HG03139 (cell line): ENCODE results near the gene LEF1.
A peak's percentile ranks its signal among the peaks of the same experiment; 100 is the strongest.
"Not testable (repeated sequence)": the region's sequence is repeated elsewhere in the genome, so short reads cannot be mapped to it uniquely, and the experiment has no call there.

Source experiments
- ATAC-seq: cut with Tn5 transposase; IDR thresholded peaks from one replicate; pipeline ENCODE4 v1.9.1; 2021; ENCODE audit not compliant: unreplicated experiment

Gene LEF1

DNA sequence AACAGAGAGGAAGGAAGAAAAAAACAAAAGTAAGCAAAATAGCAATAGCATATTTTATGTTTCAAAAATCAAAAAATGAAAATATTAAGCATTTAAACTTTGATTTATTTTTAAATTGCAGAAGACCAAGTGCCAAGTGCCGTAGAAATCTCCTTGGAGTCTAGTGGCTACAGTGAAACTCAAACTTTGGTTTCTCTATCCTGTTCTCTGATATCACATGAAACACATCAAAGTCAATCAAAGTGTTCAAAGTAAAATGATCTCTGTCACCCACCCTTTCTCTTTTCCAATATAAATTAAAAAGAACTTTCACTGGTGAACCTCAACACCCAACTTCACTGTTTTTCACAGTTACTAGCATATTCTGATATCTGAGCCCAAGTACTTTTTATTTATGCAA is 98.0 kb downstream of the LEF1 start:
- ATAC-seq = no peak

DNA sequence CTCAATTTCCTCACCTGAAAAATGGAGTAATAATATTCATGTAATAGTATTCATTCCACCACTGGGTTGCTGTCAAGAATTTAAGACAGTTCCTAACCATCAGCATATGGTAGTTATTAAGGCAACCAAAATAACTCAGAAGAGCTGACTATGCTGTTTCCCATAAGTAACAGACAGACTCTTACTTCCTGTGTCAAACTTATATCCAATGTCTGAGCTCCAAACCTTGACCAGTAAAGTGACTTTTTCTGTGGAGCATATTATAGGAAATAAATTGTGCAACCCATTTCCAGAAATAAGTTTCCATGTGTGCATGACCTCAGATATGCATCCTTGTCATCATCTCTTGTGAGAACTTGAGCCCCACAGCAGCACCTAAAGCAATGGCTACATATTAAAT is 100.3 kb downstream of the LEF1 start:
- no peak for ATAC-seq

DNA sequence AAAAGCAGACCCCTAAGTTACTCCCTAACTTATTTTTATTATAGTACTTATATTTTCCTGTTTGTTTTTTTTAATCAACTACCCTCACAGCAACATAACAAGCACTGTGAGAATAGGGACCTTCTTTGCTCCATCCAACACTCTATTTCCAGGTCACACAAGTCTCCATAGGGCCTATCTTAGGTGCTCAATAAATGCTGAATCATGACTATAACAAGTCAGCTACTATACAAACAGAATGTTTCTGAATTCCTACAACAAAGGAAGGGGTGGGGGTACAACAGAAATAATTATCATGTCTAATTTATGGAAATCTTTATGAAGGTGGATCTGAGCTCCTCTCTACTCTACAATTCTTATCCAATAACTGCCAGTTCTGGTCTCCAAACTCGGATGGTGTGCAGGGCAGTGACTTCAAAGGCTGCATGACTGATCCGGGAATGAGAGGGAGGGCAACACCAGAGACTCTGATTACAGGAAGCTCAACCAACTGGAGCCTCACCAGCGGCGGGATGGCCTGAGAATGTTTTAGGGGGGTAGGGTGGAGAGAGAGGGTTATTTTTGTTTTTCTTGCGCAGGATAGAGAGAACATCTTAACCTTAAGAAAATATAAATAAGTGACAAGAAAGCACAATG is 107.9 kb downstream of the LEF1 start:
- no peak for ATAC-seq

DNA sequence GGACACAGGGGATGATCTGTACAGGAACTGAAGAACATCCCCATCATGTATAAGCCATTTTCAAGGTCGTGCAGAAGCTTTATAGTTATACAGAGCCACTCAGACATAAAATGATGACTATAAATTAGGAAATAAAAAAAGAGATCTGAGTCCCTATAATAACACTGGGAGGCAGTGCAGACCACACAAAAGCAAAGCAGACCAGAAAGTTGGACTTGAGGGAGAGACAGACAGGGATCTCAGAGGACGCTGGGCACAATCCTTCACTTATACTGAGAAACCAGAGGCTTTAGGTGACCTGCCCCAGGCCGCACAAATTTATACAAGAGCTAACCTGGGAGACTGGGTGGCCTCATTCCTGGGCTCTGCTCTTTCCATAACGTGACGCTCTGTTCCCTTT is 108.6 kb downstream of the LEF1 start:
- ATAC-seq = no peak

DNA sequence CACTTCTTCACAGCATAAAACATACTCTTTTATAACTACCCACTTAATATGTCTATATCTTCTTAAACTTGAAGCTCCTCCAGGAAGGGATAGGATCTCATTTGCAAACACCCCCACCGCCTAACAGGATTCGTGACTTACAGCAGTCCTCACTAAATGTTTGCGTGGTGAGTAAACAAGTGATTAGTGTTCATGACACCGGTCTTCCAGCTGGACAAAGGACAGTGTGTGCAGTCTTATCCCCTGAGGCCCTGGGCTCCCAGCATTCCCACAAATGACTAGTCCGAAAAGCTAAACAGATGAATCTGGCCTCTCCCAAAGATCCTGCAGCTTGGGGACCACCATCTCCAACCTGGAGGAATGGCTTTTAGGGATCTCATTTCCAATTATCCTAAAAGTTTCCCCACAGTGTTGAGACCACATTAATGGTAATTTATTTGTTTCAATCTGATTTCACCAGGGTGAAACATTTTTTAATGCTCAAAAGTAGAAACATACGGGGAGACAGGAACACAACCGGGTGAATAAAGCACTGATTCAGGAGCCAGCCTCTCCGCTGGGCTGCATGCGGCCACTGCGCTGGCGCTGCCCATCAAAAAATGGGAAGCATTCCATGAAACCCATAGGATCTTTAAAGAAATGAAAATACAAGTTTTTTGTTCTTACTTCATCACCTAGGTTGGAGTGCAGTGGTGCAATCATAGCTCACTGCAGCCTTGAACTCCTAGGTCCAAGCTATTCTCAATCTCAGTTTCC is 109.9 kb downstream of the LEF1 start:
- no peak for ATAC-seq

DNA sequence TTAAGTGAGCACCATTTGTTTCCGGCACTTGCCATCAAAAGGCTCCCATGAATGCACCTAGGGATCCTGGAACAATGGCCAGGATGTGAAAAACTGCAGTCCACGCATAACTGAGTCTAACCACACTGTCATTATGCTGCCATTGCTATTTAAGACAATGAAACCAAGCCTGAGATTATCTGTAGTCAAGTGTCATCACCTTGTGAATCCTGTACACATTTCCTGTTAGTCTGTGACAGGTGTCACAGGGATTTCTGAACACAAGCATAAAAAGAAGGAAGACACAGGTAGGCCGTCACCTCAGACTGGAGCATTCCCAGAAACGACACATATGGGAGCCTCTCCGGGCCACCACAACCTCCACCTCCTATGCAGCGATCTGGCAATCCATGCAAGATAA is 112.3 kb downstream of the LEF1 start:
- no peak for ATAC-seq

DNA sequence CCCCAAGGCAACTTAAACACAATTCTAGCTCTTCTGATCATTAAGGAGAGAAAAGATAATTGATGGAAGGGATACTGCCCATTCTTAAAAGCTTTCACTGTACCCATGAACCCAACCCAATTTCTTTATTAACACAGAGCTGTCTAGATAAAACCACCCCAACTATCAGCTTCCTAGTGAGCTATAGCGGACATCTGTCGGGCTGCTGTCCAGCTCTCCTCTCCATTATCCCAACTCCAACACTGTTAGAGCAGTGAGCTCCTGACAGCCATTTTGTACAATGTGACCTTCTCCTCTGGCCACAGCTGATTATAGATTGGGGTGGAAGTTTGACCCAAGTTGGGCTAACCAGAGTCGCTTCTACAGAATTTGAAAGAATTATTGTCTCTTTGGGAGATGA is 112.9 kb downstream of the LEF1 start:
- ATAC-seq = no peak

DNA sequence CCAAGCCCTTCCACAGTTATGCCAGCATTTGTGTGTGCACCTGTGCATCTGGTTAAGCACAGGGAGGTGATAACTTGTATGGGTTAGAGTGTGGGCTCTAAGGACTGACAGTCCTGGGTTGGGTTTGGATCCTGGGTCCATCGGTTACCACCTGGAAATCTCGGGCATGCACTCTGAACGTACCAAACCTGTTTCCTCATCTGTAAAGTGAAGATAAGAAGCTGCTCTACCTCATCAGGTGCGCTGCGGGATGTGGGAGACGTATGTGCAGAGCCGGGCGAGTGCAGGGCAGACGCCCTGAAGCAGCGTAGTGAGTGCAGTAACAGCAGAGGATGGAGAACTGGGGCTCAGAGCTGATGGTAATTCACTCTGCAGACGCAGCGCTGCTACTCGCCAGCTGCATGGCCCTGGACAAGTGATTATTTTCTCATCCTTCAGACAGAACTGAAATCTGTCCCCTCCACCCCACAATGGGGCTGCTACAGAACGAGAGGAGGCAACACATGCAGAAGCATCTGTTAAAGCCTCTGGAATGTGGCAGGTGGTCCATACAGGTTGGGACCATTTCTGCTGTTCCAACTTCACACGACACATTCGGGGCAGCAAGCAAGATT is 114.6 kb downstream of the LEF1 start:
- ATAC-seq = no peak

DNA sequence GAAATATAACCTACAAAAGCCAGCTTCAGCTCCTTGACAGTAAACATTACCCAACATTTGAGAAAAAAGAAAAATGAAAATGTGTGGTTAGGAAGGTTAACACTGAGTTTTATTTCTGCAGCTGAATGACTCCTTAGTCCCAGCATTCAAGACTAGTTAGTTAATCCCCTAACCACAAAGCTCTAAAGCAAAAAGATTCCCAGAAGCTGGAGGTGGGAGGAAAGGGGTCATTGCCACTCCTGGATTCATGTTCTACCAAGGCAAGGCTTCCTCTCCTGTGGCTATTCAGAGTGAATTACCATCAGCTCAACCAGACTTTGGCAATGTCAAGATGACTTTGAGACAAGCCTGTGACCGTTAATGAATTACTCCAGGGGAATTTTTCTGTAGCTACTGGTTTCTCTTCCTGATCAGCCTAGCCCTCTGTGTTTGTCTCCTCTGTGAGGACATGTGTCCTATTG is 115.5 kb downstream of the LEF1 start:
- ATAC-seq = peak; percentile 90

DNA sequence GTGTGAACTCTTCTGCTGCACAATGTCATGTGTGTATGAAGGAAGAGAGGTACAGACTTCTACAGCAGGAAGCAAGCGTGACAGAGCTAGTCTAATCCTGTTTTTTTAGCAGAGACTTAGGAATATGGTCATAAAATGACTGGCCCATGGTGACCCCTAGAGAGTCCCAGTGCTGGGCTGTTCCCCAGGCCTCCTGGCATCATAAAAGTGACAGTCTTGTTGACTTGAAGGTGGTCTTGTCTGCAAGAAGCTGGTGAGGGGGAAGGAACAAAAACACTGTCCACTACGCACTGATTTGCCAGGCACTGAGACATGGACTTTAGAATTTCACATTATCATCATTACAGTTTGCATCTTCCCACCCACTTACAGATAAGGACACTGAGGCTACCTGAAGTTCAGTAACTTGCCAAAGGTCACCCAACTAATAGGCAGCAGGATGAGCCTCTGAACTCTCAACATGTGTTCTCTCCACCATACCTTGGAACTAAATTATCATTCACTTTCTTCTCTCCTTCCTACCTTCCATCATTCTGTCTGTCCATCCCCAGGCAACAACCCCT is 116.1 kb downstream of the LEF1 start:
- no peak for ATAC-seq

DNA sequence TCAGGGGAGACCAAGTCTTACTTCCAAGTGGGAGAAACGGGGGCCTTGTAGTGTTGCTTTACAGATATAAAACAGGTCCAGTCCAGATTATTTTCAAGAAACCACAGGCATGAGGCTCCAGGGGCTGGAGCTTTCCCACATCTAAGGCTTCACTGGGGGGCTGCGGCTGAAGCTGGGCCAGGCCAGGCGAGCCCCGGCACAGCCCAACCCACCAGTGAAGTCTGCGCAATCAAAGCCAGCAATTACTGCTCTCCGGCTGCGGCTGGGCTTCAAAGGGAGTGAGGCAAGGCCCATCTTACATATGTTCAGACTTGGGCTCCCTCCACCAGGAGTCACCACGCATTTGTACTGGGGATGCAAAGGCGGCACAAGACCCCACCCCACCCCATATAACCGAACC is 117.4 kb downstream of the LEF1 start:
- ATAC-seq = no peak

DNA sequence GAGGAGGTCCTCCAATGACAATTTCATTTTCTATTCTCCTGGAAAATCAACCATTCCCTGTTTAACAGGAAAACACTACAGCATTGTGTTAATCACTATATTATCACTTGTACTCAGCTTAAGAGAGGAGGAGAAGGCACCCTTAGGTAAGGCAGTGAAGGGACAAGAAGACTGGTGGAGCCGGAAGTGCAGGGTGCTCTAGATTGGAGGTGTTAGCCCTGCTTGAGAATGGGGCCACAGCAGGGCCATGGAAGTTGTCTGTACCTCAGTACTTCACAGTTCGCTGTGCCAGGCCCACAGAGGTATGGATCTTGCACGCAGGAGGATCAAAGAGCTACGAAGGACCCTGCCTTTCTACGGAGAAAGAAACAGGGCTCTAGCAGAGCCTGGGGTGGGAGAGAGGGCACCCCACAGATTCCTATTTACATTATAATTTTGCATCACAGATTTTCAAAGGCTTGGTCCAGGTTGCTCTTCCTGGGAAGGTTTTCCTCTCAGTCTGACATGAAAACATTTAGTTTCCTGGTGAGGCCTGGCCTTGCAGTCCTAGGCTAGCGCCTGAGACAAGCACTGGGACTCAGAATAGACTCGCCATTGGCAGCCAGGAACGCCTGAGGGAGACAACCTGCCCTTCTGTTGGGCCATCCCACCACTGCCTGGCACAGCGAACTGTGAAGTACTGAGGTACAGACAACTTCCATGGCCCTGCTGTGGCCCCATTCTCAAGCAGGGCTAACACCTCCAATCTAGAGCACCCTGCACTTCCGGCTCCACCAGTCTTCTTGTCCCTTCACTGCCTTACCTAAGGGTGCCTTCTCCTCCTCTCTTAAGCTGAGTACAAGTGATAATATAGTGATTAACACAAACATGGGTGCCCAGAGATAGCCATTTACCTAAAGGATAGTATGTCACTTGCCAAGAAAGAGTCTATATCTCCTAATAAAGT is 118.3 kb downstream of the LEF1 start:
- not testable (repeated sequence) for ATAC-seq

DNA sequence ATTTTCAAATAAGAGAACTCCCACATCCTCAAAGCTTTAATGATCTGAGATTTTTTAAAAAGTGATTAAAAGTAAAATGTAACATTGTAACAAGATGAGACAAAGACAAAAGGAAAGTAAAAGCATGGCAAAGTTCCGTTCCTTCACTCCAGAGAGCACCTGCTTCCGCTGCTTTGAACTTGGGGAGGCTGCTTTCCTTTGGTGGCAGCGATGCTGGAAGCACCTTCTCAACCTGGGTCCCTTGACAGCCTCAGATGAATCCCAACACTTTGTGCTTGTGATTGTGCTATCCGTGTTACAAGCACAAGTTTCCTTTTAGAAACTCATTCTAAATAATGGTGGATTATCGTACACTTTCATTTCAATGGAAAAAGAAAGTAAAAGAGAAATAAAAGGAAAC is 119.3 kb downstream of the LEF1 start:
- ATAC-seq = no peak

DNA sequence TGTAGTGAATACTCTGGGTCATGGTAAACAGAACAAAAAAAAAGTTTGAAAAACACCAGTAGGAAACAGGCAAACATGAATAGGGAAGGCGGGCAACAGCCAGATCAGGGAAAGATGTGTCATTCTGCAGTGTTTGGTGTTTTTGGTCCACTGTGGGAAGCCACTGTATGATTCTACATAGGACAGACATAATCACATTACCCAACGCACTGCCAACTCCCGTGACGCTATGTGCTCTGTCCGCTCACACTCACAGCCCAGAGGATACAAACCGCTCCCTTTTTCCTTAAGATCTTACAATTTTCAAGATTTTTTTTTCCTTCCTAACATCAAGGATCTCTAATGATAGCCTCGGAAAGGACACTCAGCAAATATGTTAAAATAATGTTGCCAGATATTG is 119.7 kb downstream of the LEF1 start:
- no peak for ATAC-seq

DNA sequence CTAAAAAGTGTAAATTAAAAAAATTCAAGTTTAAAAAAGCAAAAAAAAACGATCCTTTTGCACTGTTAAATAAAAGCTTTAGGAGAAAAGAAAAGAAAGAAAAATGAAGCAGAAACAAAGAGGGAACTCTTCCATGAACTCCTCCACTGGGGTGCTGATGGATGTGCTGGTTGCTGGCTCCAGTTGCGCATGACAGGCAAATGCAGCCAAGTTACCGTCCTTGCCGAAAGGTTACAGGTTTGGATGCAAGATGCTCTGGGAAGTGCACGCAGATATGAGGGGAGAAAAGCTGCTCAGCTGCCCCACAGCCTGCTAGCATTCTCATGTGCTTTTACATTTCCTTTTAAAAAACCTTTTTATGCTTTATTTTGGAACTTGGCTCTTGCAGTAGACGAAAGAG is 120.6 kb downstream of the LEF1 start:
- no peak for ATAC-seq

DNA sequence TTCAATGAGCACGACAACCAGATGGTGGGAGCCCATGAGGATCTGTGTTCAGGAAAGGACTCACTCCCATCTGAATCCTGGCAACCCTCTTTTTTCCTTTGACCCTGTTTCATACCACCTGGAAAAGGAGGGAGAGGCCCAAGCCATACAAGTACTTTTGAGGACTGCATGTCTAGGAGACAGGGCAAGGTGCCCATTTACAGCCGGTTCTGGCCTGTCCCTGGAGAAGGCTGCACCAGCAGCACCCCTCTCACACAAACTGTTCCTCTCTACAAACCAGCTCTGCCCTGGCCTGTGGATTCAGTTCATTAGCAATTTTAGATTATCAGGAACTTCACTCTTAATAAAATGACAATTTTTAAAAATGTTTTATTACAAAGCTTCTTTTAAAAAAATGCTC is 121.5 kb downstream of the LEF1 start:
- ATAC-seq = no peak

DNA sequence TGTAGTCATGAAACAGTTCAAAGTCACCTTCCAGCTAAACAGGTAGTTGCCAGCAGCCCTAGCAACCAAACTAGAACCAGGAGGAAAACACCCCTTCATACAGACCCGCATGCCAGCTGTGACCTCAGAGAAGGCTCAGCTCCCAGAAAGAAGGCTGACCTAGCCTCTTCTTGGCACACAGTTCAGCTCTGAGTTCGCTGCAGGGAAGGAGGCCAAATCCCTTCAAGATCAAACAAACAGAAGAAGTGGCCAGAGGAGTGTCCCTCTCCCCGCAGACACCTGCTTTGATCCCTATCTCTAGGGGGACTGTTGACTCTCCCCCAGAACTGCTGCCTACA is 123.1 kb downstream of the LEF1 start:
- no peak for ATAC-seq

DNA sequence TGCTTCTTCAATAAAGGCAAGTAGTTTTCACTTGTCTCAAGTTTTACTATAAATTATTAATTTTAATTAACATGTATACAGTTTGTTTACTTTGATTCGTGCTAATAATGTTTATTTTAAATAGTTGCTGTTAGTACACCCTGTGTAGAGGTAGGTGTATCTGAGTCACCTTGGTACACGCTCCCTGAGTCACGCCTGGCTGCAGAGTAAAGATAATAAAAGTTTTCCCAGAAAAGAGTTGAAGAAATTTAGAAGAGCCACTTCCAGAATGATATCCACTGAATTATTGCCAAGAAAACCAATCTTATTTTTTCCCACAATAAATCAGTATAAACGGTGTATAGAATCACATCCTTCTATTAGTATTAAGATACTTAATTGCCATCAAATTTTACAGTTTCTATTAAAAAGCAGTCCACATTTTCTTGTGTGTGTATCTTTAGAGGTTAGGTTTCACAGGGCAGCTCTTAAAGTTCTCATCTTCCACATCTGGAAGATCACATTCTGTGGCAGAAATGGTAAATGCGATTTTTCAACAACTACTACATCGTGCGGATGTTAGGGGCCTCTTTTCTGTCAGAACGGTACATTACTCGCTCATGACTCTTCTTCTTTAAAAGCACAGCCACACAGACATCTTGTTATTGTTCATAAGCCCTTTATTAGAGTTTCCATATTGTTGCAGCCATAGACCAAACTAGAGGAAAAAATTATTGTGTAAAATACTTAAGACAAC is 123.6 kb downstream of the LEF1 start:
- ATAC-seq = no peak

DNA sequence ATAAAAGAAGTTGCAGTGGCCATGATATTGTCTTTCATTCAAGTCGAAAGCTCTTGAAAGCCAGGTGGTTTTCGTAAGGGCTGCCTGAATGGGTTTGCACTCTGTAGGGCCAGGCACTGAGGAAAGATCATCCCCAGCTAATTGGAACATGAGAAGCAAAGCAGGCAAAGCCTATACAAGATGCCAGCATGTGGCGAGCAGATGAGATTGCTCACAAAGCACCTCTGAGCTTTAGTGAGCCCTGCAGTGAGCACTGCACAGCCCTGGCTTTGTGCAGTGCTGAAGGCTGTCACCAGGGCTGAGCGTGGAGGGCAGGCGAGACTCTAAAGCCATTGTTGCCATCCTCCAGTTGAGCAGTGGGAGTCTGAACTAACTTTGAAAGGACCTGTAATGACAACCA is 125.2 kb downstream of the LEF1 start:
- ATAC-seq = no peak

DNA sequence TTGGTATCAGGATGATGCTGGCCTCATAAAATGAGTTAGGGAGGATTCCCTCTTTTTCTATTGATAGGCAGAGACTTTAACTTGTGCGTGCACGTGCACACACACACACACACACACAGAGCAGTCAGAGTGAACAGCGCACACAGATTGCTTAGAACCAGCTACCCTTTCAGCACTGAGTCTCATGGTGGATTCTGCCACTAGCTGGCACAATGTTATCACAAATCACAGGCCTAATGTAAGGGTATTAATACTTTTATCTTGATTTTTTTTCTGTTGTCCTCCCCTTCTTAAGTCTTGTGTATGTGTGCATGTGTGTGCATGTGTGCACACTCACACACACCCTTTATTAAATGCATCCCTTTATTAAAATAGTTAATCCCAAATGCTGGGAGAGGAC is 125.8 kb downstream of the LEF1 start:
- no peak for ATAC-seq
